HG02884 (cell line): ENCODE measurements around the gene IGF2BP2.
"Not testable (repeated sequence)": the region's sequence is repeated elsewhere in the genome, so short reads cannot be mapped to it uniquely, and the experiment has no call there.

Source experiments
- ATAC-seq: cut with Tn5 transposase; IDR thresholded peaks from one replicate; pipeline ENCODE4 v1.9.1; 2021; ENCODE audit warnings: mild to moderate bottlenecking, moderate library complexity; ENCODE audit not compliant: unreplicated experiment

Gene IGF2BP2

GRCh38 chr3:185825006-185825638 lies at the start of gene IGF2BP2:
Gene IGF2BP2 (minus strand): TSS chr3:185825042. CDS start chr3:185824960, 82 bp downstream.
- no peak for ATAC-seq

GRCh38 chr3:185874119-185874518 lies 49.3 kb upstream of the IGF2BP2 start:
- ATAC-seq, result no peak

GRCh38 chr3:185867650-185868049 lies 42.8 kb upstream of the IGF2BP2 start:
- no peak for ATAC-seq

GRCh38 chr3:185866995-185867394 lies 42.2 kb upstream of the IGF2BP2 start:
- no peak for ATAC-seq

- no peak for ATAC-seq
Measured at GRCh38 chr3:185866555-185866954, 41.7 kb upstream of the IGF2BP2 start.

GRCh38 chr3:185865247-185865646 lies 40.4 kb upstream of the IGF2BP2 start:
- no peak for ATAC-seq

GRCh38 chr3:185864767-185865166 lies 39.9 kb upstream of the IGF2BP2 start:
- no peak for ATAC-seq

- no peak for ATAC-seq
Measured at GRCh38 chr3:185862920-185863319, 38.1 kb upstream of the IGF2BP2 start.

- ATAC-seq, result no peak
Measured at GRCh38 chr3:185859294-185859972, 34.6 kb upstream of the IGF2BP2 start.

- no peak for ATAC-seq
Measured at GRCh38 chr3:185858502-185859225, 33.8 kb upstream of the IGF2BP2 start.

GRCh38 chr3:185857208-185857607 lies 32.4 kb upstream of the IGF2BP2 start:
- ATAC-seq, result no peak

GRCh38 chr3:185856652-185857051 lies 31.8 kb upstream of the IGF2BP2 start:
- no peak for ATAC-seq

GRCh38 chr3:185853771-185854170 lies 28.9 kb upstream of the IGF2BP2 start:
- not testable (repeated sequence) for ATAC-seq

GRCh38 chr3:185852635-185853034 lies 27.8 kb upstream of the IGF2BP2 start:
- ATAC-seq, result no peak

GRCh38 chr3:185851959-185852358 lies 27.1 kb upstream of the IGF2BP2 start:
- no peak for ATAC-seq

- no peak for ATAC-seq
Measured at GRCh38 chr3:185851046-185851445, 26.2 kb upstream of the IGF2BP2 start.

- ATAC-seq, result no peak
Measured at GRCh38 chr3:185847506-185847905, 22.7 kb upstream of the IGF2BP2 start.

GRCh38 chr3:185846037-185846436 lies 21.2 kb upstream of the IGF2BP2 start:
- ATAC-seq, result no peak

- no peak for ATAC-seq
Measured at GRCh38 chr3:185844051-185844450, 19.2 kb upstream of the IGF2BP2 start.

GRCh38 chr3:185843635-185844034 lies 18.8 kb upstream of the IGF2BP2 start:
- ATAC-seq, result no peak

- no peak for ATAC-seq
Measured at GRCh38 chr3:185843126-185843525, 18.3 kb upstream of the IGF2BP2 start.

- no peak for ATAC-seq
Measured at GRCh38 chr3:185842241-185842640, 17.4 kb upstream of the IGF2BP2 start.
